SU-DHL-6 (cell line): ENCODE measurements around the gene FAAP100.
"Not testable (repeated sequence)": the region's sequence is repeated elsewhere in the genome, so short reads cannot be mapped to it uniquely, and the experiment has no call there.

Experiments
- CTCF ChIP-seq: fragments of 200-600 bp; sonication (generic); IDR thresholded peaks from one replicate; pipeline ENCODE4 v1.5.1; 2017; ENCODE audit warnings: antibody characterized with exemption, mild to moderate bottlenecking, low read length, moderate library complexity; ENCODE audit not compliant: insufficient read depth, poor library complexity, severe bottlenecking
- EZH2phosphoT487 ChIP-seq: fragments of 200-600 bp; sonication (generic), shearing (Covaris generic); conservative IDR thresholded peaks from 2 replicates; pipeline ENCODE4 v1.6.1; 2018; ENCODE audit warnings: mild to moderate bottlenecking, antibody characterized with exemption, low read length, moderate library complexity, mixed read lengths

DNA sequence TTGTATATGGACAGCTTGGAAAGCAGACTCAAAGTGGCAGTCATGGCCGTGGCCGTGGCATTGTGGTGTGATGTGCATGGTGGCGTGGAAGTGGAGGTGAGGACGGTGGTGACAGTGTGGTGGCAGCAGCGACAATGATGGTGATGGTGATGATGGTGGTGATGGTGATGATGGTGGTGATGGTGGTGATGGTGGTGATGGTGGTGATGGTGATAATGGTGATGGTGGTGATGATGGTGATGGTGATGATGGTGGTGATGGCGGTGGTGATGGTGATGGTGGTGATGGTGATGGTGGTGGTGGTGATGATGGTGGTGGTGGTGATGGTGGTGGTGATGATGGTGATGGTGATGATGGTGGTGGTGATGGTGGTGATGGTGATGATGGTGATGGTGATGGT is 21.1 kb downstream of the FAAP100 start:
- not testable (repeated sequence) for TF ChIP-seq CTCF, EZH2phosphoT487
